ENCODE measurements around the gene CRNN. TPM values are rescaled to one million over a fixed set of nuclear protein-coding genes. Genes with fewer than 3 reads are reported as not detected.

The CRNN gene
- polyA plus RNA-seq, 3 donors from 2014 or later: not detected

DNA sequence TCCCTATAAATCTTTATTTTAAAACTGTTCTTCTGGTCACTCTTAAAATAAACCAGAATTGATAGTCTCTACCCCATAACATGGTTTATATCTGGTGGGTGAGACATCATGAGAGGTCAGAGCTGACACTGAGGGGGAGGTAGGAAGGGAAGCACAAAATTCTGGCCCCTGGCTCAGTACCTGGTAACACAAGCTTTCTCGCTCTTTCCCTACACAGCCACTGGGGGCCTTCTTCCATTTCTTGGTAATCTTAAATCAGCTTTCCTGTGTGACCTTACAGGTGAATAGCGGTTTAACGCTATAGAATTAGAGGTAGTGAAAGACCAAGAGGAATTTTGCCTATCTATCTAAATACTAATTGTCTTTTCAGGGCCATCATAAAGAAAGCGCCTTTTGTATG lies 5.4 kb downstream of the CRNN start:
- Mint-ChIP-seq H3K4me1 (no peaks in the 10 kb centered on the region), H3K36me3 (no peaks in the 10 kb centered on the region), H3K27me3 (ENCODE audit: low read depth in 3 of 3) (peaks cover 4 to 9% (median 9%) of the 10 kb centered on the region in 3 donors), H3K27ac (no peak overlapping the region), H3K9me3 (no peaks in the 10 kb centered on the region), H3K4me3 (no peak overlapping the region)
- DNase-seq: no peak

DNA sequence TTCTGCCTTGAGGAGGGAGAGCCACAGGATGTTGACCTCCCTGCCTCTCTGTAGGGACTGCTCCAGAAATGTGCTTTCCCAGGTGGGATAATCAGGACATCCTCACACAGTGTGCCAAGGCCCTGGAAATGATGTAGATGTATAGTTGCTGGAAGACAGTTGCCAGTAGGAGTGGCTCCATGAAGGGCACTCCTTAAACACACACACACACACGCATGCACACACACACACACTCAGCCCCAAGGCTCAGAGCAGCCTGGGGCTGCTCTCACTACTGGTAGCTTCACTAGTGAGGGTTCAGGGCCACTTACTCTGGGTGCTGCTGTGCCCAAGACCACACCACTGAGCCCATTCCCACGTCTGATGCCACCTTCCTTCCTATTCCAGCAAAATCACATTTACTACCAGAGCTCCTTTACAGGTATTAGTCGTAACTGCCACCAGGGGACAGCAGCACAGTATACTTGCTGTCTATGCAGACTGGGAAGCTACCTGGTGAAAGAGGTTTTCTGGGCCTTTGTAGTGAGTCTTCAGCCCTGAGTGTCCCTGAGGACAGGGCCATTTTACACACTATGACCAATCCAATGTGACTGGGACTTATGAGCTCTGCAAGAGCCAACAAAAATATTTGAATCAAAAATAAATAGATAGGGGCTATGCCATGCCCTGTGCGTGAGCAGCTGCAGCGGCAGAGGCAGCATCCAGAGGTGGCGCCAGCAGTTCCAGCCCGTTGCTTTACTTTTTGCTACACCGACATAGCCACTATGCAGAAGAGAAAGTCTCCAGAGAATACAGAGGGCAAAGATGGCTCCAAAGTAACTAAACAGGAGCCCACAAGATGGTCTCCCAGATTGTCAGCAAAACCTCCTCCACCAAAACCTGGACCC lies 15.0 kb downstream of the CRNN start:
- H3K27me3 Mint-ChIP-seq (ENCODE audit: low read depth in 3 of 3): peaks cover 4 to 13% (median 6%) of the 10 kb centered on the region in 3 donors
- no peaks in the 10 kb centered on the region for H3K36me3 Mint-ChIP-seq
- H3K9me3 Mint-ChIP-seq: peaks cover 0 to 2% (median 0%) of the 10 kb centered on the region in 6 donors
- no peak for DNase-seq
- no peak overlapping the region for H3K4me3 Mint-ChIP-seq
- no peaks in the 10 kb centered on the region for H3K4me1 Mint-ChIP-seq
- no peak overlapping the region for H3K27ac Mint-ChIP-seq

- Mint-ChIP-seq H3K27me3 (ENCODE audit: low read depth in 3 of 3) (peaks cover 4 to 8% (median 6%) of the 10 kb centered on the region in 3 donors), H3K9me3 (peaks cover 0 to 2% (median 0%) of the 10 kb centered on the region in 6 donors), H3K4me3 (no peak overlapping the region), H3K4me1 (no peaks in the 10 kb centered on the region), H3K27ac (no peak overlapping the region), H3K36me3 (no peaks in the 10 kb centered on the region)
- DNase-seq: no peak
These were observed 16.6 kb downstream of the CRNN start for GRCh38 chr1:152397474-152397873.

DNA sequence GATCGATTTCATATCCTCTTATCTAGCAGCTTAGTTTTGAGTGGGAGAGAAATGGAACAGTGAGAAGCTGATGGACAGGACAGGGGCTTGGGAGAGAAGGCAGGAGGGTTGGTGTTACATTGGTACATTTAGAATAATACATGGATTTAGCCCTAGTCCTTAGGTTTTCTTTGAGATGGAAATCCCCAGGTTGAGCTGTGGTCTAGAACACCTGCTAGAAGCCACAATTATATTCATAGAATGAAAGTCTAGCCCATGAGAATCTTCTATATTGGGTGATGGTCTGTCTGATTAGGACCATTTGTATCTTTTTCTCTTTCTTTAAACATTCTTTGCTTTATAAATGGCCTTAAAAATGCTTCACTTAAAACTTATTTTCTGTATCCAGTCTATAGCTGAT lies 19.9 kb downstream of the CRNN start:
- DNase-seq: no peak
- H3K36me3 Mint-ChIP-seq: peaks cover 0 to 3% (median 0%) of the 10 kb centered on the region in 3 donors

DNA sequence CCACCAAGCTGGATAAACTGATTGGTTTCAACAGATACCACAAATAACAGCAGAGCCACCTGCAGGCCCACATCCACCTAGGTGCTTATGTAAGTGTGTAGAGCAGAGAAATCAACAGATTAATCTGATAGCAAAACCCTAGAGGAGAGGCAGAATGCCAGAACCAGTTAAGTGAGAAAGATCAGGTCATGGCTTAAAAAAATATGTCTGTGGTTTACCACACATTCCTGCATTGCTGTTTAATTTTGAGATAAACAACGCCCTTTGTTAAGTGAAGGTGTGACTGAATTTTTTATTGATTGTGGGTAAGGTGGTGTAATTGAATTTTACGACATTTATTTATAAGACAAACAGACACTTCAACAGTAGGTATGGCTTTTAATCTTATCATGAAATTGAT lies 21.2 kb downstream of the CRNN start:
- H3K27me3 Mint-ChIP-seq (ENCODE audit: low read depth in 3 of 3): peaks cover 8 to 18% (median 11%) of the 10 kb centered on the region in 3 donors

More for the DNA sequence above, 19.9 kb downstream of the CRNN start:
- no peaks in the 10 kb centered on the region for H3K4me1 Mint-ChIP-seq
- H3K9me3 Mint-ChIP-seq: no peaks in the 10 kb centered on the region
- no peak overlapping the region for H3K4me3 Mint-ChIP-seq
- H3K27me3 Mint-ChIP-seq (ENCODE audit: low read depth in 3 of 3): peaks cover 6 to 11% (median 11%) of the 10 kb centered on the region in 3 donors
- no peak overlapping the region for H3K27ac Mint-ChIP-seq

DNA sequence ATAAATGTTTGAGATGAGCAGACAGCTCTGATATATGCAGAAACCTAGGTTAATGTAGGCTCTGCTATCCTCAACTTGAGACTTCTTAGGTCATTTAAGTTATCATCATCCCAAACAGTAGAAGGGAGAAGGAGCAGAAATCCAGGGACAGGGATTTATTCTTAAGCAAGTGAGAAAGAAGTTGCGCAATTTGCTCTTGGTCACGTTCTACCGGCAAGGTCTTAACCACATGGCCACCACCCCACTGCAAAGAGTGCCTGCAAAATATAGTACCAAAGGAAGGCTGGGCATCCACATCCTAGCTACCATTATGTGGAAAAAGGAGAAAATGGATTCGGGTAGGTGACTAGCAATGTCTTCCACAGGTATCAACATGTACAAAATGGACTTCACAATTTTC lies 25.2 kb downstream of the CRNN start:
- peaks cover 8 to 24% (median 9%) of the 10 kb centered on the region in 3 donors for H3K27me3 Mint-ChIP-seq (ENCODE audit: low read depth in 3 of 3)
- DNase-seq: no peak
- H3K4me1 Mint-ChIP-seq: no peaks in the 10 kb centered on the region
- peaks cover 0 to 3% (median 0%) of the 10 kb centered on the region in 3 donors for H3K36me3 Mint-ChIP-seq
- no peaks in the 10 kb centered on the region for H3K9me3 Mint-ChIP-seq
- no peak overlapping the region for H3K27ac Mint-ChIP-seq
- H3K4me3 Mint-ChIP-seq: no peak overlapping the region

More for the DNA sequence above, 21.2 kb downstream of the CRNN start:
- no peaks in the 10 kb centered on the region for H3K4me1 Mint-ChIP-seq
- H3K4me3 Mint-ChIP-seq: no peak overlapping the region
- peaks cover 0 to 3% (median 0%) of the 10 kb centered on the region in 3 donors for H3K36me3 Mint-ChIP-seq
- no peaks in the 10 kb centered on the region for H3K9me3 Mint-ChIP-seq
- no peak overlapping the region for H3K27ac Mint-ChIP-seq
- no peak for DNase-seq

GRCh38 chr1:152386940-152387339 lies 27.1 kb downstream of the CRNN start:
- Mint-ChIP-seq H3K27me3 (ENCODE audit: low read depth in 3 of 3) (peaks cover 6 to 21% (median 9%) of the 10 kb centered on the region in 3 donors), H3K4me3 (no peak overlapping the region), H3K4me1 (no peaks in the 10 kb centered on the region), H3K27ac (no peak overlapping the region), H3K9me3 (no peaks in the 10 kb centered on the region), H3K36me3 (peaks cover 0 to 3% (median 0%) of the 10 kb centered on the region in 3 donors)
- DNase-seq: no peak

DNA sequence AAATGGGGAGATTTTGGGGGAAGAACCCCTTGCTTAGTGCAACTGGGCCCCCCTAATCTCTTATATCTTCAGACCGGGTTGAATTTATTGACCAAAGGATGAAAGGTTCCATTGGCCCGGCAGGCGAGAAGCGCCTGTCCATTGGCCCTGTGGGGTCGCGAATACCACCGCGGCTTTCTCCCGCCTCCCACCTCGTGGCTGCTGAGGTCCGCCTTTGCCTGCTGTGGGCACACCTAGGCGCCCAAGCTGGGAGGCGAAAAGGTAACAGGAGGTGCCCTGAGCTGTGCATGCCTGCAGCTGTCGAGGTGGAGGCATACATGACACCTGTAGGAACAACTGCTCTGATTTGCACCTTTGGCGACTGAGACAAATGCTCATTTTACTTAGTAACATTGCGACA lies 33.1 kb downstream of the CRNN start:
- no peaks in the 10 kb centered on the region for H3K9me3 Mint-ChIP-seq
- no peak for DNase-seq
- H3K4me3 Mint-ChIP-seq: no peak overlapping the region
- no peak overlapping the region for H3K27ac Mint-ChIP-seq
- H3K27me3 Mint-ChIP-seq (ENCODE audit: low read depth in 3 of 3): peaks cover 0 to 13% (median 4%) of the 10 kb centered on the region in 3 donors
- no peaks in the 10 kb centered on the region for H3K36me3 Mint-ChIP-seq
- no peaks in the 10 kb centered on the region for H3K4me1 Mint-ChIP-seq

GRCh38 chr1:152374451-152374850 lies 39.6 kb downstream of the CRNN start:
- Mint-ChIP-seq H3K36me3 (peaks cover under 1 to 1% (median 1%) of the 10 kb centered on the region in 3 donors), H3K9me3 (peaks cover 0 to 3% (median 2%) of the 10 kb centered on the region in 6 donors), H3K27me3 (ENCODE audit: low read depth in 3 of 3) (peaks cover 0 to 15% (median 2%) of the 10 kb centered on the region in 3 donors), H3K4me1 (no peaks in the 10 kb centered on the region), H3K4me3 (no peak overlapping the region), H3K27ac (no peak overlapping the region)
- no peak for DNase-seq

DNA sequence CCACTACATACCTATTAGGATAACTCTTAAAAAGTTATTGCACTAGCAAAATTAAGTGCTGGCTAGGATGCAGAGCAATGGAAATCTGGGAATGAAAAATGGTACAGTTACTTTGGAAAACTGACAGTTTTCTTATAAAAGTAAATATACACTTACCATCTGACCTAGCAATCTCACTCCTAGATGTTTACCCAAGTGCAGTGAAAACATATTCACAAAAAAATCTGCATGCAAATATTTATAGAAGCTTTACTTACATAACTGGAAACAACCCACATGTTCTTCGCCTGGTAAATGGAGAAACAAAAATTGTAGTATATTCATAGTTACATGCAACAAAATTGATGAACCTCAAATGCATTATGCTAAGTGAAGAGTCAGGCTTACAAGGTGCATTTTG lies 41.4 kb downstream of the CRNN start:
- Mint-ChIP-seq H3K36me3 (peaks cover 4 to 6% (median 5%) of the 10 kb centered on the region in 3 donors), H3K9me3 (peaks cover 0 to 8% (median 7%) of the 10 kb centered on the region in 6 donors)

DNA sequence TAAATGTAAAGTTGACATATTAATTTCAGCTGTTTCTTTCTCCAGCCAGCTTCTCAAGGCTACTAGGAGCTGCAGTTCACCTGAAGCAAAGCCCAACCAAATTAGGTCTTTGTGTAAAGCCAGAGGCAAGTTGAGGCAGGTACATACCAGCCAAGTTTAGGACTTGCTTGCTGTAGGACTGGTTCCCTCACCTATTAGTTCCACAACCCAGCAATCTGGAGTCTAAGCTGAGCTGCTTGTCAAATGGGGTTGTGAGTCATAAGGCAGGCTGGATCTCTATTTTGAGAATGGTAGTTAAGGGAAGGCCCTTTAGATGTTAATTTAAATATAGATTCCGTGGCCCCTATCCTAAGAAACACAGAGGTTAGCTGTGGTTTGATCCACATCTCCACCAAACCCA lies 46.6 kb downstream of the CRNN start:
- no peak overlapping the region for H3K27ac Mint-ChIP-seq
- H3K27me3 Mint-ChIP-seq (ENCODE audit: low read depth in 3 of 3): peaks cover 0 to 17% (median 3%) of the 10 kb centered on the region in 3 donors
- no peak for DNase-seq
- peaks cover 0 to 8% (median 7%) of the 10 kb centered on the region in 6 donors for H3K9me3 Mint-ChIP-seq
- H3K4me3 Mint-ChIP-seq: no peak overlapping the region
- H3K36me3 Mint-ChIP-seq: peaks cover 4 to 6% (median 5%) of the 10 kb centered on the region in 3 donors
- no peaks in the 10 kb centered on the region for H3K4me1 Mint-ChIP-seq

More for the DNA sequence above, 41.4 kb downstream of the CRNN start:
- H3K4me1 Mint-ChIP-seq: no peaks in the 10 kb centered on the region
- DNase-seq: no peak
- H3K27ac Mint-ChIP-seq: no peak overlapping the region
- peaks cover 0 to 18% (median 3%) of the 10 kb centered on the region in 3 donors for H3K27me3 Mint-ChIP-seq (ENCODE audit: low read depth in 3 of 3)
- no peak overlapping the region for H3K4me3 Mint-ChIP-seq

DNA sequence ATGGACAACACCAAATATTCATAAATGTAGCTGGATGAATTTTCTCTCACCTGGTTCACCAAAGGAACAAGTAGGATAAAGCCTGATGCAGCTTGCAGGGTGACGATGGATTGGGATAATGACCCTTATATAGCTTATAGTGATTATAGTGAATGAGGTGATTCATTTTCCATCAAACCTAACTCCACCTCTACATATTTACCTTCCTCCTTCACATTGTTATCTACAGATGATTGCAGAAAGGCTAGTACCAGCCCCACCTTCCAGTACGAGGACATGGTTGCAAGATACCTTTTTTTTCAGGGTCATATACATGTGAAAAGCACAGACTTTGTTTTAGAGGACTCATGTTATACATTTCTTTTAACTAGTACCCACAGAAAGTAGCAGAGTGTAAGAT lies 54.2 kb downstream of the CRNN start, which contains the start of gene FLG2:
Gene FLG2 (minus strand): TSS at position 101 of the 400 bp plus-strand sequence. CDS start 1,122 bp downstream, outside the sequence.
- DNase-seq: no peak
- Mint-ChIP-seq H3K4me1 (no peaks in the 10 kb centered on the region), H3K4me3 (no peak within 1 kb of the TSS), H3K27ac (no peak within 1 kb of the TSS), H3K27me3 (ENCODE audit: low read depth in 3 of 3) (peaks cover 0 to 6% (median 4%) of the 10 kb centered on the region in 3 donors), H3K9me3 (peaks cover 0 to 7% (median 0%) of the 10 kb centered on the region in 6 donors), H3K36me3 (no peaks in the 10 kb centered on the region)
